COLO668 (cell line): ENCODE results near the gene CEACAM6.
"Not testable (repeated sequence)": the region's sequence is repeated elsewhere in the genome, so short reads cannot be mapped to it uniquely, and the experiment has no call there.

Experiments used
- DNase-seq: peaks from one replicate; lab custom pipeline; 2025; ENCODE audit not compliant: unreplicated experiment; lab: John Stamatoyannopoulos, UW

The CEACAM6 gene

DNA sequence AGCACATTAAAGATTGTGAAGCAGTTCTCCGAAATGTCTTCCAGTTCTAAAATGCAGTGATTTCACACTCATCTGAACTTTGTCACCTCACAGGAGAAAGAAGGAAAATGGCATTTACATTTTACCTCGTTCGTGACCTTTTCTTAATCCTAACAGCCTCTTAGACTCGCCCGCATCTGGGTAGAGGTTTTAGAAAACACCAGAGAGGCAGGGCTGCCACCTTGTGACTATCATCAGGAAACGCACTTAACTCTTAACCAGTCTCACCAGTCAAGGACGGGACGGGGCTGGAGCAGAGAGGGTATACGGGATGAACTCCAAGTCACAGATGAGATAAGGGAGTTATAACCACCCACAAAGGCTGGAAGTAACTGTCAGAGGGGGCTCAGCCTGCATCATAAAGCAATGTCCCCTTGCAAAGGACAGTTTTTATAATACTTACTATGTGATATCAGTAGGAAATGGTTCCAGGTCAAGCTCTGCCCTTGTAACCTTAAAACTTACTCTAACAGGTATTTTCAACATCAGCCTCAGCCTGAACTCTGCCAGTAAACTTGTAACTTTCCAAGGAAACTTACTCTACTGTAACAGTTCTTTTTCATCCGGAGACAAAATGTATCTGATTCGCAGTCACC is 8.6 kb upstream of the CEACAM6 start:
- DNase-seq = peak; percentile 65

DNA sequence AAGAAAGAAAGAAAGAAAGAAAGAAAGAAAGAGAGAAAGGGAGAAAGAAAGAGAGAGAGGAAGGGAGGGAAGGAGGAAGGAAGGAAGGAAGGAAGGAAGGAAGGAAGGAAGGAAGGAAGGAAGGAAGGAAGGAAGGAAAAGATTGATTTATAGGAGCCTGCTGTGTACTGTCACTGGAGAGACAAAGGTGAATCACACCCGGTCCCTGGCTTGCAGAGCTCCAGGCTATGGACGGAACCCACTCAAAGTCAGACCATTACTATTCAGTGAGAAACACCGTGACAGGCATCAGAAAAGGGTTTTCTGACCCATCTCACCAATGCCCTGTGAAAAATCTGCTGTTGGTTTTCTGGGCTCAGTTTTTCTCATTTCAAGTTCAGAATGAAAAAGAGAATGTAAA is 7.3 kb upstream of the CEACAM6 start:
- no peak for DNase-seq

DNA sequence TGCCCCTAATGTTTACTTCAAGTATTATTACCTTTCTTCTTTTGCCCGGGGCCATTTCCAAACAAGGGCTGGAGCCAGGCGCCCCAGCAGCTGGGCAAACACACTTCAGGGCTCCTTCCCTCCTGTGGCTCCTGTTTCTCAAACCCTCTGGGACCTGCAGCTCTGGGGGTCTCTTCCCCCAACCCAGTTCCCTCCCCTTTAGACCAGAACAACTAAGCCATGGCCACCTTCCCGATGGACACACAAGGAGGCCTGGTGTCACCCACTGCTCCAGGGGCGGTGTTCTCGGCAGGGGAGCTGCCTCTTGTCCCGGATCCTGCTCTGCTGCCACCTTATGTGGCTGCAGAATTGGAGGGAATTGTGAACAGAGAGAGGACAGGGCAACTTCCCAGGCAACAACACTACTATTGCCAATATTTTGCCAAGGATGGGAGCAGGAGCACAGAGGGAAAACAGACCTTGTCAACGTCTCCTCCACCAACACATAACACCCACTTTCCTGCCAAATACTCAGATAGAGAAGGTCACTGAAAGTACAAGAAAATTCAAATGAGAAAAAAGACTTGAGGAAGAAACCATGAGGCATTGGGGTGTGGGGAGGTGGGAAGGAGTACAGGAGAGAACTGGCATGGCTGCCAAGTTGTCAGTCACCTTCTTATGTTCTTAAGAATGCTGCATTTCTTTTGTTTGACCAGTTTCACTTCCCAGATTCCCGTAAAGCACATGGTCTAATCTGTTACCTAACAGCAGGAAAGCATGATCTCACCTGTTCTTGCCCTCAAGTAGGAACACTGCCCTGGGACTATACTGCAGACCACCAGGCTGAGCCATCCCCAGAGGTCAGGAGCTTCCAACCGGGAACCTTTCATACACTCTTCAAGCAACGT is 4.8 kb upstream of the CEACAM6 start:
- DNase-seq = not testable (repeated sequence)

DNA sequence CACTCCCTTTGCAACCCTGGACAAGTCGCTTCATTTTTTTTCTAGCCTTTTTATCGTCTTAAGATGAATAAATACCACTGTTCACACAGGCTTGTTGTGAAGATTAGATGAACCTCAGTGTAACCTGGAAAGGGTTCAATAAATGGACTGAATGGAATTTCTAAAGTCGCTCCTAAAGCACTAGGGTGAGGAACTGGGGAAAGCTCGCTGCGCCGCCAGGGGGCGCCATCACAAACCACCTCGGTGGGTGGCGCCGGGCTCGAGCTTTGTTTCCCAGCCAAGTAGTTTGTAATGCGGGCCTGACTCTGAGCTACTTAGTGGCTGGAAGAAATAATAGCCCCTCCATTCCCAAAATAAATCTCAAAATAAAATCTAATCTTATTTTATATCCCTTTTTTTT is 2.2 kb upstream of the CEACAM6 start:
- DNase-seq = peak; percentile 61

DNA sequence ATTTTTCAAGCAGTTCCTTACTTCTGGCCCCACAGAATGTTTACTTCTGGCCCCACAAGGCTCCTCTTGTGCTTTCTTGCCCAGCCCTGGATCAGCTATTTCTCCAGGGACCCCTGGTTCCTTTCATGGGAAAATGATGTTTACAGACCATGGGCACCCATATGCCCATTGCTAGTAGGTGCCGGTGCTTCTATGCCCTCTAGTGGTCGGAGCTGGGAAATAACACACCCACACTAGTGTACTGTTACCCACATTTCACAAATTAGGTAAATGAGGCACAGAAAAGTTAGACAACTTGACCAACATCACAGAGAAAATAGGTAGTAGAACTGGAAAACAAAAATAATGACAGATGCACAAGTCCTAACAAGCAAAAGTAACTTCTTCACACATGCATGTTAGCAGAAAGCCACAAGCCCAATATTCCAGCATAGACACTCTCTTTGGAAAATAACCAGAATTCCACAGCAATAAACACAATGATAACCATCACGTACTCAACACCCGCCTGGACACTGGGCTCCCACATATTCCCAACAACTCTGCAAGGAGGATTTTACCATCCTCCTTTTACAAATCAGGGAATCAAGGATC is 1.3 kb upstream of the CEACAM6 start:
- DNase-seq = peak; percentile 56

DNA sequence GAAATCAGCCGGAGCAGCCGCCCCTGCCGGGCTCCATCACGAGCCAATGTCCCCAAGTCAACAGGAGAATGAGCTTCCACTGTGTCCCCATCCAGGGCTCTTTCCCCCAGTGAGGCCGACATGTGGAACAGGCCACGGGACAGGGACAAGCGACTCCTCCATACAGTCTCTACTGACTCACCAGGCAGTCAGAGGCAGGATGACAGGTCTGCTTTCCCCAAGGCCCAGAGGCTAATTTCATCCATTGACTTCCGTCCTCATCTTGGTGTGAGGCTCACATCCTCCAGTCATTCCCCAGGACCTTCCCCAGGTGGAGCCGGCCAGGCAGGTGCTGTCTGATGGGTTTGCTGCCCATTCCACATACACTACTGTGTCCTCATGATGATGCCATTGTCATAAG is 3.5 kb downstream of the CEACAM6 start:
- no peak for DNase-seq

DNA sequence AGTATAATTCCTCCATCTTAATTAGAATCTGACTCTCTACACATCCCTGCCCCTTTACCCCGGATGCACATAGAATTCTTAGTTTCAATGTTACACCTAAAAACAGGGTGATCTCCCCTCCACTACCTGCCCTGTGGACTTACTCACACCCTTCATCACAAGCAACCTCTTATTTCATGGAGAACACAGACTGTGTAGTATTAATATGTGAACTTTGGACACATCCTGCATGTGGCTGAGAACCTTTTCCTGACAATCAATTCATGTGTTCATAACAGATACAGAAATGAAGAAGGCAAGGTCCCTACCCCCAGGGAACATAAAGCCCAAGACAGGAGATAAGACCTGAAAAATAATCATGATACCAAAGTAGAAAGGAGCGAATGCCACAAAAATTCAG is 11.8 kb downstream of the CEACAM6 start:
- DNase-seq = no peak

DNA sequence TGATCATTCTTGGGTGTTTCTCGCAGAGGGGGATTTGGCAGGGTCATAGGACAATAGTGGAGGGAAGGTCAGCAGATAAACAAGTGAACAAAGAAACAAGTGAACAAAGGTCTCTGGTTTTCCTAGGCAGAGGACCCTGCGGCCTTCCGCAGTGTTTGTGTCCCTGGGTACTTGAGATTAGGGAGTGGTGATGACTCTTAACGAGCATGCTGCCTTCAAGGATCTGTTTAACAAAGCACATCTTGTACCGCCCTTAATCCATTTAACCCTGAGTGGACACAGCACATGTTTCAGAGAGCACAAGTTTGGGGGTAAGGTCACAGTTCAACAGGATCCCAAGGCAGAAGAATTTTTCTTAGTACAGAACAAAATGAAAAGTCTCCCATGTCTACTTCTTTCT is 12.8 kb downstream of the CEACAM6 start:
- not testable (repeated sequence) for DNase-seq

DNA sequence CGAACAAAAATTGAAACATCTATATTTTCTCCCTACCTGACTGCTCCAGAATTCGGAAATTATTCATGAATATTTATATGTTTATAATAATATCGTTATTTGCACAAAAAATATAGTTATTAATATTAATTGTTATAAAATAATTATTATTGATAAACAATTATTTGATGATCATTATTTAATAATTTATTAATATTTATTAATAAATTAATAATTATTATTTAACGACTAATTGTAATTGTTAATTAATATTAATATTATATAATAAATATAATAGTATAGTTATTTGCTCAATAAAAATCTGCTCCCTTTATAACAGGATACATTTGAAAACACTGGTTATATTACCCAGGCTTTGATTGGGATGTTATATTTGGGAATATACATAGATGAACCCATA is 14.3 kb downstream of the CEACAM6 start:
- DNase-seq = no peak

DNA sequence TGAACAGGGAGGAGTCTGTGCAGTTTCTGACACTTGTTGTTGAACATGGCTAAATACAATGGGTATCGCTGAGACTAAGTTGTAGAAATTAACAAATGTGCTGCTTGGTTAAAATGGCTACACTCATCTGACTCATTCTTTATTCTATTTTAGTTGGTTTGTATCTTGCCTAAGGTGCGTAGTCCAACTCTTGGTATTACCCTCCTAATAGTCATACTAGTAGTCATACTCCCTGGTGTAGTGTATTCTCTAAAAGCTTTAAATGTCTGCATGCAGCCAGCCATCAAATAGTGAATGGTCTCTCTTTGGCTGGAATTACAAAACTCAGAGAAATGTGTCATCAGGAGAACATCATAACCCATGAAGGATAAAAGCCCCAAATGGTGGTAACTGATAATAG is 16.1 kb downstream of the CEACAM6 start:
- no peak for DNase-seq

DNA sequence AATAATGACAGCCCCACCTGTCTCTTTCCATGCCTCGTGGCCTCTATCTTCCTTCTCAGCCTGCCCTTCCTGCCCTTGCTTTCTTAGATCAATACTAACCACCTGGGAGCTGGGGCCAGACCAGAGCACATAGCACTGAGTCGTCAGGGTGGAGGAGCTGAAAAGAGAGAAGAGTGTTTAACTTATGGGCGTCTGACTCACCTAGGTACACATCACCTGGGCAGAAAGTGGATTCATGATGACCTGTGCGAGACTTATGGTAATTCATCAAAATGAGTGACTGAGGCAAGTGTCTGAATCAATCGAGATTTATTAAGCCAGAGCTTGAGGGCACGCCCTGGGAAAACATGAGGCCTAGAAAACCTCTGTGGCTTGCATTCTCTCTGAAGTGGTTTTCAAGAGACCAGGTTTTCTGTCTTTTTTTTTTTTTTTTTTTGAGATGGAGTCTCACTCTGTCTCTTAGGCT is 19.2 kb downstream of the CEACAM6 start:
- peak; percentile 74 for DNase-seq

DNA sequence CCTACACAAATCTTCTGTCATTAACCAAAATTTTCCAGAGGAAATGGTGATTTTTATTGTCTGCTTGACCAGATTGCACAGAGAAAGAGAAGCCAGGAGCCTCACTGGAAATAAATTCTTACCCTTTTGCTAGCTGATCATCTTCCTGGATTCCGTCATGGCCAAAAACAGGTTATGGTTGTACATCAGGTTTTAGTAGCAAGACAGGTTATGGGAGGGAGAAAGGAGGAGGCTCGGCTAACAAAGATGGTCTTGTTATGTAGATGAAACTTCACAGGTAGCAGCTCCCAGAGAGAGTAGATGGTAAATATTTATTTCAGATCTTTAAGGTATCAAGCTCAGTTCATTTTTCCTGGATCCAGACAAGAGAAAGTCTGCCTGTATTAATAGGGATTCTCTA is 21.4 kb downstream of the CEACAM6 start:
- no peak for DNase-seq

DNA sequence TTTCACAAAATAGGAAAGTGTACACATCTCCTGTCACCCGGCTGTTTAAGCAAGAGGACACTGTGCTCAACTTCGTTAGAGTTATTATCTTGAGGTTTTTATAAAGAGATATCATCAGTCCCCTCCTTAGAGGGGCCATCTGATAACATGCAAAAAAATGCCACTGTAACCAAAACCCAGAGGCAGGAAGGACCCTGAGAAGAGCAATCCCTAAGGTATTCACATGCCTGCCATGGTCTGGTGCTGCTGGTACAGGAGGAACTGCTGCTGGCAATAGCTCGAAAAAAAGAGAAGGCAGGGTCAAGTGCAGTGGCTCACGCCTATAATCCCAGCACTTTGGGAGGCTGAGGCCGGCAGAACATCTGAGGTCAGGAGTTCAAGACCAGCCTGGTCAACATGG is 28.3 kb downstream of the CEACAM6 start:
- DNase-seq = no peak

DNA sequence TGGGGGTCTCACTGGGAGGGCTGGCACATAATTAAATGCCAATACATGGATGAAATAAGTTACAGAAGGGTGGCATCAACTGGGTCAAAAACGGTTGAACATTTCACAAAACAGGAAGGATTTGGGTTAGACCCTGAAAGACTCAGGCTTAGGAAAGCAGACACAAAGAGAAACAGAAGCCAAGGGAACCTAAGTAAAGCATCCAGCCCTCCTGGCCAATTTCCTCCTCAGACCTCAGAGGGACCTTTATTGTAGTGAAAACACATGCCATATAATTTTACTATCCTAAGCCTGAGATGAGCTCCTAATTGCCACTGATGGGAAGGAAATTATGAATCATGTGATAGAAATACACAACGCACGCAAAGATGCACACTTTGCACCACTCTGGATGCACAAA is 29.0 kb downstream of the CEACAM6 start:
- no peak for DNase-seq

DNA sequence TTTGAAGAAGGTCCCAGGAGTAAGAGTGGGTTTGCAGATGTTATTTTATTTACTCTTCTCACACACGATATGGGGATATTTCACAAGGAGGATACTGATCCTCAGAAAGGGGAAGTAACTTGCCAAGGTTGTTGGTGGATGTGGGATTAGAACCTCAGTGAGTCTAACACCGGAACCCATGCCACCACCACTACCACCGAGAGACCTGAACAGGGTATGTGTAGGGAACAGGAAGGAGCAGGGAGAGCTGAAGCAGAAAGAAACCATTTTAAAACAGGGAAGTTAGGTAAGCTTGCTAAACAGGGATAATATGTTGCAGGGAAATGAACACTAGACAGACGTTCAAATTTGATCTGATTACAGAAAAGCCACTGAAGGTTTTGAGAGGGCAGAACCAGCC is 29.4 kb downstream of the CEACAM6 start:
- no peak for DNase-seq

DNA sequence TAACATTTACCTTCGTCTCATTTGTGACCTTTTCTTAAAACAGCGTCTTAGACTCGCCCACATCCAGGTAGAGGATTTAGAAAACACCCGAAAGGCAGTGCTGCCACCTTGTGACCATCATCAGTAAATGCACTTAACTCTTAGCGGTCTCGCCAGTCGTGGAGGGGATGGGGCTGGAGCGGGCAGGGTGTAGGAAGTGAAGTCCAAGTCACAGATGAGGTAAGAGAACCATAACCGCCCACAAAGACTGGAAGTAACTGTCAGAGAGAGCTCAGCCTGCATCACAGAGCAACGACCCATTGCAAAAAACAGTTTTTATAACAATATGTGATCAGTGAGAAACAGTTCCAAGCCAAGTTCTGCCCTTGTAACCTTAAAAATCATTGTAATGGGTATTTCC is 30.3 kb downstream of the CEACAM6 start:
- DNase-seq = peak; percentile 74

DNA sequence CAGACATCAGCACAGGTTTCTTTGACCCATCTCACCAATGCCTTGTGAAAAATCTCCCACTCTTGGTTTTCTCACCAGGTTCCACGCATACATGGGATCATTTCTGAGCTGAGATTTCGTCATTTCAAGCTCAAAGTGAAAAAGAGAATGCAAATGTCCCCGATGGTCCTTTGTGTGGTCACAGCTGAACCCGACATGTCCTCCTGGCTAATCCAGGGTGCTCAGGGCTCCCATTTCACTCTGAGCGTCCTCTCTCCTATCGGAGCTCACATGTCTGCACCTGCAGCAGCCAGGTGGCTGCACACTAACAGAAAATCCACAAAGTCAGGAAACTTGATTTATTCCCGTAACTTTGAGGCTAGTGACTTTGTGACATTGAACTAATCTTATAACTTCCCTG is 31.7 kb downstream of the CEACAM6 start:
- no peak for DNase-seq

DNA sequence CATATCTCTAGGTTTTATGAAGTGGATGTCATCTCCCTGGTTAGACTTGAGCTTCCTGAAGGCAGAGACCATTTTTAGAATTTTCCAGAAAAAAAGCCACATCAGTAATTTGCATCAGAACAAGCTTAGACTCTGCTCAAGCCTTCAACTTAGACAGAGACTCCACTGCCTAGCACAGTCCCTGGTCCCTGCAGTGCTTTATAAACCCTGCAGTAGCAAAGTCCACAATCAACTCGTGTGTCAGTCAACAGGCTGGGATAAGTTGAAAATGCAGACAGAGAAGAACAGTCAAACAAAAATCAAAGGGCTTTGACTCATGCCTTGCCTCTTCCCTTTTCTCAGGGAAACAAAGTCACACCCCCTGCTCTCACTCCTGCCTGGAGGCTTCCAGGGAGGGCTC is 33.2 kb downstream of the CEACAM6 start:
- not testable (repeated sequence) for DNase-seq

DNA sequence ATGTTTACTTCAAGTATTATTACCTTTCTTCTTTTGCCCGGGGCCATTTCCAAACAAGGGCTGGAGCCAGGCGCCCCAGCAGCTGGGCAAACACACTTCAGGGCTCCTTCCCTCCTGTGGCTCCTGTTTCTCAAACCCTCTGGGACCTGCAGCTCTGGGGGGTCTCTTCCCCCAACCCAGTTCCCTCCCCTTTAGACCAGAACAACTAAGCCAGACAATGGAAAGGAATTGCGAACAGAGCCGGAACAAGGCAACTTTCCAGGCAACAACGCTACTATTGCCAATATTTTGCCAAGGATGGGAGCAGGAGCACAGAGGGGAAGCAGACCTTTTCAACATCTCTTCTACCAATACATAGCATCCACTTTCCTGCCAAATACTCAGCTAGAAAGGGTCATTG is 33.7 kb downstream of the CEACAM6 start:
- DNase-seq = not testable (repeated sequence)

DNA sequence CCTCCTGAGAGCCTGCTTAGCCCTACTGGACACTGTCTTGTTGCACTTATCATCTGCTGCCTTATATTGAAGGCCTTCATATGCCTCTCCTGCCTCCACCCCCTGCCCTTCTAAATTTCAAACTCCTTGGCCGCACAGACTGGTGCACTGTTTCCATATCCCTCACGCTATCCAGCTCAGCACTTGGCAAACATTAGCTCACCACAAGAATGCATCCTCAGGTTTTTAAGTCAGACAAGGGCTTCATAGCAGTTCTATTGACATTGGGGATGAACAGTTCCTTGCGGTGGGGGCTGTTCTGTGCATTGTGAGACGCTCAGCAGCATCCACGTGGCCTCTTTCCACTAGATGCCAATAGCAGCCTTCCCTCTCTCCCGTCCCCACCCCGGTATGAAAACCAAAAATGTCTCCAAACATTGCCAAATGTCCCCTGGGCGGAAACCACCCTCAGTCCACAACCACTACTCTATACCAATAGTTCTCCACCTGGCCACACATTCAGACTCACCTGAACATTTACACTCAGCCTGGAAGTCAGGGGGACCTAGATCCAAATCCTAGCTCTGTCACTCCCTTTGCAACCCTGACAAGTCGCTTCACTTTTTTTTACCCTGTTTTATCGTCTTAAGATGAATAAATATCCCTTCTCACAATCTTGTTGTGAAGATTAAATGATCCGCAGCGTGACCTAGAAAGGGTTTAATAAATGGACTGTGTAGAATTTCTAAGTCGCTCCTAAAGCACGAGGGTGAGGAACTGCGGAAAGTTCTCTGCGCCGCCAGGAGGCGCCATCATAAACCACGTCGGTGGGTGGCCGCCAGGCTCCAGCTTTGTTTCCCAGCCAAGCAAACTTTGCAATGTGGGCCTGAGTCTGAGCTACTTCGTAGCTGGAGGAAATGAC is 37.4 kb downstream of the CEACAM6 start:
- no peak for DNase-seq

DNA sequence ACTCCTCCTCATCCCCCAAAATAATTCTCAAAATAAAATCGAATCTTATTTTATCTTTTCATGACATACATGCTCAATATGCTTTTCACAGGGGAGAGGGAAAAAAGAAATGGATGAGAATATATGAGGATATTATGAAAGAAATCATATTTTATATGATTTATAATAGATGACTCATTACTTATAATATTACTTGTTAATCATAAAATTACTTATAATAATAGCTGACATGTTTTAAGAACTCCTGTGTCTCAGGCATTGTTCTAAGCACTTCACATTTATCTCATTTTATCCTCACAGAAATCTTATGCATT is 38.0 kb downstream of the CEACAM6 start:
- DNase-seq = no peak
